ENCODE data around the gene CLMN. TPM values are rescaled to one million over a fixed set of nuclear protein-coding genes. Genes with fewer than 3 reads are reported as not detected.

Gene CLMN
- total and polyA plus RNA-seq, 2 of the 4 experiments (the other 2 are of a cell fraction), result 0.10 to 0.18 TPM

- dilution Hi-C loops (cut with HindIII; ENCODE audit: low sequenced_read_pairs, unreplicated experiment) (no loop called here), in situ Hi-C loops (cut with MboI; ENCODE audit: low sequenced_read_pairs) (no loop called here), intact Hi-C loops (cut with micrococcal nuclease) (no loop called here)
- no peak overlapping the region for H3K4me3 ChIP-seq (ENCODE audit: insufficient read depth, low read depth, low read length)
- DNase-seq (no peak), ATAC-seq (ENCODE audit: low read depth) (no peak)
- no peak overlapping the region for H2AK9ac ChIP-seq (replicated peaks; ENCODE audit: low read depth, low read length, poor library complexity)
- H2AFZ ChIP-seq (replicated peaks; ENCODE audit: low read length, poor library complexity), result peak overlapping the region; percentile 43
- H4K8ac ChIP-seq (ENCODE audit: low read depth in 2 of 2, low read length in 2 of 2), result no peak overlapping the region
- TF ChIP-seq CTCF (conservative IDR thresholded peaks at IDR 0.05; ENCODE audit: low read depth, low read length) (no peak), MAZ (IDR thresholded peaks at IDR 0.05; ENCODE audit: borderline replicate concordance, low read depth, low read length) (no peak), CEBPB (IDR thresholded peaks at IDR 0.05; ENCODE audit: low read depth, low read length) (no peak), SMC3 (IDR thresholded peaks at IDR 0.05; ENCODE audit: low read depth, low read length) (no peak), MXI1 (IDR thresholded peaks at IDR 0.05; ENCODE audit: borderline replicate concordance, low read depth, low read length) (no peak), RCOR1 (IDR thresholded peaks at IDR 0.05; ENCODE audit: insufficient replicate concordance, low read length) (no peak), BHLHE40 (IDR thresholded peaks at IDR 0.05; ENCODE audit: low read depth, low read length) (no peak), CHD1 (IDR thresholded peaks at IDR 0.05; ENCODE audit: low read depth, low read length) (no peak), NFE2L2 (IDR thresholded peaks at IDR 0.05; ENCODE audit: low read depth, low read length) (no peak), RFX5 (IDR thresholded peaks at IDR 0.05; ENCODE audit: low read depth, low read length) (no peak), RAD21 (IDR thresholded peaks at IDR 0.05; ENCODE audit: low read length) (no peak)
- TF ChIP-seq, protein P1, sequence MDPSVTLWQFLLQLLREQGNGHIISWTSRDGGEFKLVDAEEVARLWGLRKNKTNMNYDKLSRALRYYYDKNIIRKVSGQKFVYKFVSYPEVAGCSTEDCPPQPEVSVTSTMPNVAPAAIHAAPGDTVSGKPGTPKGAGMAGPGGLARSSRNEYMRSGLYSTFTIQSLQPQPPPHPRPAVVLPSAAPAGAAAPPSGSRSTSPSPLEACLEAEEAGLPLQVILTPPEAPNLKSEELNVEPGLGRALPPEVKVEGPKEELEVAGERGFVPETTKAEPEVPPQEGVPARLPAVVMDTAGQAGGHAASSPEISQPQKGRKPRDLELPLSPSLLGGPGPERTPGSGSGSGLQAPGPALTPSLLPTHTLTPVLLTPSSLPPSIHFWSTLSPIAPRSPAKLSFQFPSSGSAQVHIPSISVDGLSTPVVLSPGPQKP (IDR thresholded peaks at IDR 0.05; ENCODE audit: borderline replicate concordance, low read depth, low read length), result no peak
- no peak overlapping the region for H3K27ac ChIP-seq (ENCODE audit: insufficient read depth, low read length)
- H4K5ac ChIP-seq (ENCODE audit: low read depth, low read length), result no peak overlapping the region
- no peaks in the 10 kb centered on the region for H3K79me1 ChIP-seq (ENCODE audit: low read depth in 1 of 2, low read length in 2 of 2)
- H3K23ac ChIP-seq (ENCODE audit: low read depth, low read length), result no peak overlapping the region
- no CpG with 5 or more reads among the region's 7 CpGs for WGBS, 2 experiments (ENCODE audit: extremely low coverage in 2 of 2, insufficient read length in 1 of 2)
- no peak overlapping the region for H2BK15ac ChIP-seq (ENCODE audit: low read depth, low read length)
- H3K9me3 ChIP-seq (ENCODE audit: control insufficient read depth, insufficient read depth, low read length), result no peaks in the 10 kb centered on the region
- no peak overlapping the region for H3K14ac ChIP-seq (replicated peaks; ENCODE audit: low read depth, low read length)
- ChIA-PET CTCF (no interaction called here), POLR2A (ENCODE audit: unreplicated experiment) (no interaction called here)
- no peak overlapping the region for H3K4me2 ChIP-seq (ENCODE audit: low read depth, low read length)
- no TSS peak for BruUV-seq (replicated peaks)
- H3K27me3 ChIP-seq (ENCODE audit: control insufficient read depth, insufficient read depth, low read length), result peaks cover 13% of the 10 kb centered on the region
- H3K36me3 ChIP-seq (ENCODE audit: control insufficient read depth, insufficient read depth, low read length), result no peaks in the 10 kb centered on the region
- no peaks in the 10 kb centered on the region for H4K20me1 ChIP-seq (ENCODE audit: insufficient read depth, low read length)
- H3K18ac ChIP-seq (ENCODE audit: low read depth, low read length), result no peak overlapping the region
- H3K4me1 ChIP-seq (ENCODE audit: control insufficient read depth, insufficient read depth, low read length), result no peaks in the 10 kb centered on the region; the same call in 1 of the 2 replicates
- H3K56ac ChIP-seq (ENCODE audit: extremely low read depth, insufficient read depth, low read length), result no peak overlapping the region
- no peak overlapping the region for H2BK120ac ChIP-seq (ENCODE audit: low read depth, low read length)
- no peak overlapping the region for H2BK20ac ChIP-seq (ENCODE audit: low read depth, low read length)
- no peak overlapping the region for H3K4ac ChIP-seq (ENCODE audit: low read depth, low read length)
- H3K9me1 ChIP-seq (ENCODE audit: insufficient read depth, low read length), result no peaks in the 10 kb centered on the region
- no peak overlapping the region for H2BK5ac ChIP-seq (ENCODE audit: low read depth, low read length, poor library complexity, severe bottlenecking)
- H4K91ac ChIP-seq (ENCODE audit: insufficient read depth, low read depth, low read length), result no peak overlapping the region
- H2AK5ac ChIP-seq (ENCODE audit: low read depth, low read length), result no peak overlapping the region
- no peak overlapping the region for H3K9ac ChIP-seq (ENCODE audit: low read depth, low read length)
Observed at GRCh38 chr14:95323917-95324316, 4.2 kb upstream of the CLMN start.

All from IMR-90 (cell line).